Inflammatory macrophage (primary cell): ENCODE measurements around the gene PHPT1.
"Not testable (repeated sequence)": the region's sequence is repeated elsewhere in the genome, so short reads cannot be mapped to it uniquely, and the experiment has no call there.

Source experiments
- DNase-seq, 2 donors: peaks; one replicate each; pipeline ENCODE4 v3.0.0-alpha.2; 2020 to 2022

PHPT1 gene

GRCh38 chr9:136823136-136824046, 25.8 kb upstream of the PHPT1 start:
- DNase-seq: no peak

GRCh38 chr9:136824496-136825225, 24.5 kb upstream of the PHPT1 start:
- DNase-seq: no peak

- DNase-seq: no peak
Observed at GRCh38 chr9:136825295-136826187, 23.7 kb upstream of the PHPT1 start.

- DNase-seq: no peak
Observed at GRCh38 chr9:136826188-136826541, 23.0 kb upstream of the PHPT1 start.

GRCh38 chr9:136826703-136827582, 22.3 kb upstream of the PHPT1 start:
- DNase-seq: no peak

GRCh38 chr9:136827794-136828473, 21.3 kb upstream of the PHPT1 start:
- DNase-seq: no peak

- no peak for DNase-seq
Observed at GRCh38 chr9:136828474-136829140, 20.6 kb upstream of the PHPT1 start.

- DNase-seq: no peak
Observed at GRCh38 chr9:136829412-136829811, 19.8 kb upstream of the PHPT1 start.

GRCh38 chr9:136829981-136830885, 19.0 kb upstream of the PHPT1 start:
- DNase-seq: no peak

GRCh38 chr9:136831002-136831719, 18.0 kb upstream of the PHPT1 start:
- DNase-seq: no peak

- no peak for DNase-seq
Observed at GRCh38 chr9:136831720-136832104, 17.5 kb upstream of the PHPT1 start.

- DNase-seq: no peak
Observed at GRCh38 chr9:136832581-136832980, 16.6 kb upstream of the PHPT1 start.

GRCh38 chr9:136833381-136834048, 15.7 kb upstream of the PHPT1 start:
- not testable (repeated sequence) for DNase-seq

GRCh38 chr9:136835162-136835931, 13.9 kb upstream of the PHPT1 start:
- no peak for DNase-seq

GRCh38 chr9:136835932-136836904, 13.0 kb upstream of the PHPT1 start:
- no peak for DNase-seq
